Fibroblast of upper back skin (primary cell): ENCODE results near the gene MAPKAP1.
"Not testable (repeated sequence)": the region's sequence is repeated elsewhere in the genome, so short reads cannot be mapped to it uniquely, and the experiment has no call there.

ENCODE experiments used
- DNase-seq: peaks from one replicate; pipeline ENCODE4 v3.0.0-alpha.2; 2013

The MAPKAP1 gene

DNA sequence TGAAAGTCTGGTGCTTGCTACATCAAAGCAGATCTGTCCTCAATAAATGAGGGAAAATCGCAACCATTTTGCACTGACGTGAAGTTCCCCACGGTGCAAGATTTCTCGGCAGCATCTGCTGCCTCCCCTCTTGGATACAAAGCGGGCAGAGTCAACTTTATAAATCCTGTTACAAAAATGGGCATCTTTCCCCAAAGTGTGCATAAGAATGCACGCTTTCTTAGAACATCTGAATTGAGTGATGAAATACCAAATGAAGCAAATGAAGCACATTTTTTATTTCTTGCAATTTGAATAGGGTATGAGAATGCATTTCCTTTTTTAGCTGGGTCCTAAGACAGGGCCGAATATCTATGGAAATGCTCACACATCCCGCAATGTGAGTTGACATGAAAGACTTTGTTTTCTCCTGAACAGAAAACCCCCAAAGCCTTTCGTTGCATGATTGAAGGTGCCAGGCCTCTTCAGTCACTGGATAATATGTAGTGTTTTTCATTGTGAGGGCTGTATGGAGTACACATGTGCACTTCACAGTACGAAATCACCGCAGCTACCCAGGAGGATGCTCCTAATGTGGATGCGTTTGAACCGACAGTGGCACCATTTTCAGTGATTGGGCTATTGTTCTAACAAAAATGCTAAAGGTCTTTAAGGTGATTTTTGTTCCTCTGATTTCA, 19.6 kb upstream of the MAPKAP1 start:
- DNase-seq: no peak

DNA sequence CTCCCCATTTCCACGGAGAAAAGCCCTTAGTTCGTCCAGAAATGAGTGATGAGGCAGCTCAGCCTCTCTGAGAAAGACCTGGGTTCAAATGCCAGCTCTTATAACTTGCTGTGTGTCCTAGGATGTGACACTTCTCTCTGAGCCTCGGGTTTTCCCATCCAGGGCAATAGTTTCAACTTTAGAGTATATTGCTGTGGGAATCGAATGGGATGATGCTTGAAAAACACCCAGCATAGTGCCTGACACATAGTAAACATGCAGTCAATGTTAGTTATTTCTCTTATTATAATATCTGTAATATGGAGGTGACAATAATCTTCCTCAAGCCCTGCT, 430 bp upstream of the MAPKAP1 start:
- no peak for DNase-seq

DNA sequence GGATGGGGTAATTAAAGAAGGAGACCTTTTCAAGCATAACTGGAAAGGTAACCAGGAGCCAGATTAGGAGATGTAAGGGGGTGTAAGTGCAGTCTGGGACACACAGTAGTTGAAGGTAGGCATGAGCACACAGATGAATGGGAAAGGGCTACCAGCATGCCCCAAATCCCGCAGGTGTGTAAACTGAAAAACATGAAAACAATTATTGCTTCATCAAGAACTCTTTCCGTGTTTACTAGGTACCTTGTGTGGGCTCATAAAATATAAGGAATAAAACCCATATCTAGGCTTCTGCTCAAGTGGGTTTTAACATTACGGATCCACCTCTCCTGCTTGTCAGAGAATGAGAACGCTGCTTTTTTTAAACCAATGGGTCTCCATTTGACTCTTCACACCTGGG, 1.1 kb downstream of the MAPKAP1 start:
- no peak for DNase-seq

DNA sequence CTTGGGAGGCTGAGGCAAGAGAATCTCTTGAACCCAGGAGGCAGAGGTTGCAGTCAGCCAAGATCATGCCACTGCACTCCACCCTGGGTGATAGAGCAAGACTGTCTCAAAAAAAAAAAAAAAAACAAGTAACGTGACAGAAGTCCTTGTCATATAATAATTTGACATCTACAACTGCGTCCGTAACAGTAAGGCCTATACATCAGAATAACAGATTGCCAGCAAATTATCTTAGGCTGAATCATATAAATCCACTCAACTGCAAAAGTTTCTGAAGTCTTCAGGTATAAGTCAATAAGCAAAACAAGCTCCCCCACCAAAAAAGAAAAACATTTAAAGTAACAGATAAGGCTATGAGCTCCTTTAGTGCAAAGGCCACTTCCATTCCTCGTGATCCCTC, 3.3 kb downstream of the MAPKAP1 start:
- DNase-seq: no peak

DNA sequence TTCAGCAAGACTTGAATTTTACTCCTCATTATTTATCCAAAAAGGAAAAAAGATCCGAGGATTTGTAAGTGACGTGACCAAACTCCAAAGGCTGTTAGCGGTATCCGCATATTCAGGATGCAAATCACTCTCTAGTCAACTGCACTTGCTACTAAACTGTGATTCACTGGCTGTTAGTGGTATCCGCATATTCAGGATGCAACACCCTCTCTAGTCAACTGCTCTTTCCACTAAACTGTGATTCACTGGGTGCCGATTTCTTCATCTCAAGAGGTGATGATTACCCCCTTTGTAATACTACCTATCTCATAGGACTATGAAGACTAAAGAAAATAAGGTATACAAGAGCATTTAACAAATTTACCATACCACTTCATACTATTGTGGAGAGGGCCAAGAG, 5.7 kb downstream of the MAPKAP1 start:
- peak; percentile 54 for DNase-seq

DNA sequence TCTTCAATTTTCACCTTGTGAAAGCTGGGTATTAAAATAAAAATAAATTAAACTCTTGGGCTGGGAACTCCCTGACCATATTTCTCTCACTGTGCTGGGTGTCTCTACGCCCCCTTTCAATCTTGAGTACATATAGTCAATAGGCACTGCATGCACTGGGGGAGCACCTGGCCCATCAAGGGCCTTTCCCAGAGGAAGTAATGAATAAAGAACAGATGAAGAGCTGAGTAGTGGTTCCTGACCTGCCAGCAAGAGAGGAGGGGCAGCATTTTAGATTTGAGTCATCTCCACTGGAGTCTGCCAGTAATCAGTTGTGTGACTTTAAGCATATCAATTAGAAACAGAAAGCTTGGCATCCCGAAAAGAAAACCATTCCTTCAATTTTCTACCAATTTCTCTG, 6.2 kb downstream of the MAPKAP1 start:
- DNase-seq: peak; percentile 24

DNA sequence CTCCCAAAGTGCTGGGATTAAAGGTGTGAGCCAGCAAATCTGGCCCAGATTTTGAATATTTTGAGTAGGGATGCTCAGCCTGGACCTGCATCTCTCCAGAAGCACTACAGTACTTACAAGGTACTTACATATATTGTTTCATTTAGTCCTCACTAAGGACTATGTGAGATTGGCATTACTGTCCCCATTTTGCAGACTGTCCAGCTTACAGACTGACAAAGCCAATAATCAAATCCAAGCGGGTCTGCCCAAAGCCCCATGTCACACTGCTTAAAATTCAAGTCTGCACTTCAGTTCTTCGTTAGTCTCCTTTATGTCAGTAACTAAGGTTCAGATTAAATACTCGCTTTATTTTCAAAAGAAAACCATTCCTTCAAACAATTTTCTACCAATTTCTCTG, 7.1 kb downstream of the MAPKAP1 start:
- no peak for DNase-seq

DNA sequence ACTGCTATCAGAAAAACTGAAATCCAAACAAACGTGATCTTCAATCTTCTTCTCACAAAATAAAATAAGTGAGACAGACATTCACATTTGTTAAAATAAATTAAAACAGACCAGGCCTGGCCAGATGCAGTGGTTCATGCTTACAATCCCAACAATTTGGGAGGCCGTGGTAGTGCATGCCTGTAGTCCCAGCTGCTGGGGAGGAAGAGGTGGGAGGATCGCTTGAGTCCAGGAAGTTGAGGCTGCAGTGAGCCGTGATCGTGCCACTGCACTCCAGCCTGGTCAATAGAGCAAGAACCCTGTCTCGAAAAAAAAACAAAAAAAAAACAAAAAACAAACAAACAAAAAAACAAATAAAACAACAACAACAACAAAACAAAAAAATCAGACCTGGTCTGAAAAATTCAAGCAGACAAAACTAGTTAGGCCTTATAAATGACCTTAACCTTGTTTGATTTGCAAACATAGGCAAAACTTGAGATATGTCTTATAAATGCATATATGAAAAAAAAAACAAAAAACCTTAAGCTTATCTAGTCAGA, 10.8 kb downstream of the MAPKAP1 start:
- DNase-seq: peak; percentile 9

DNA sequence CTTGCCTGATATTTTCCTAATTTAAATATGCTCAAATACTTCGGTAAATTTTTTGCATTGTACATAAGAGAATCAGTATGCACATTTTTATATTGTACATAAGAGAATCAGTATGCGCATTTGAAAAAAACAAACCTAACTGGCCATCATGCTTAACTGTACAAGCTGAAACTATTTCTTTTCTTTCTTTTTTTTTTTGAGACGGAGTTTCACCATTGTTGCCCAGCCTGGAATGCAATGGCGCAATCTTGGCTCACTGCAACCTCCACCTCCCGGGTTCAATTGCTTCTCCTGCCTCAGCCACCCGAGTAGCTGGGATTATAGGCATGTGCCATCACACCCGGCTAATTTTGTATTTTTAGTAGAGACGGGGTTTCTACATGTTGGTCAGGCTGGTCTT, 11.5 kb downstream of the MAPKAP1 start:
- DNase-seq: peak; percentile 25

DNA sequence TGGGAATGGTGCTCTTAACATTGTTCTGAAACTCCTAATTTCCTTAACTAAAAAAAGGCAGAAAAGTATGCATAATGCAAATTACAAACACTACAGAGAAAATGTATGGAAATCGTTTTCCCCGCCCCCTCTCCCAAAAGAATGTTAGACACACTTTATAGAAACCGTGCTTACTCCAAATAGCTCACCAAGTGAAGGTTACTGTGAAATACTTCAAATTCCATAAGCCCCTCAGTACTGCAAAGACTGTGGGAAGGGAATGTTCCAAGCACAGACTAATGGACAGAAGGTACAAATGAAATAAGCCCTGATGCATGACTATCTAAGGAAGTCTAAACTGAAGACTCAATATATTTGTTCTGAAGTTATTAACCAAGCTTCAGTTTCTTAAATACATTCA, 12.5 kb downstream of the MAPKAP1 start:
- DNase-seq: peak; percentile 88

DNA sequence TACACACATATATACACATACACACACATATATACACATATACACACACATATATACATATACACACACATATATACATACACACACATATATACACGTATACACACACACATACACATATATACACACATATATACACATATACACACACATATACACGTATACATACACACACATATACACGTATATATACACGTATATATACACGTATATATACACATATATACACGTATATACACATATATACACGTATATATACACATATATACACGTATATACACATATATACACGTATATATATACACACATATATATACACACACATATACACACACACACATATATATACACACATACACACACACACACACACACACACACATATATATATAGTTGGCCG, 13.5 kb downstream of the MAPKAP1 start:
- not testable (repeated sequence) for DNase-seq

DNA sequence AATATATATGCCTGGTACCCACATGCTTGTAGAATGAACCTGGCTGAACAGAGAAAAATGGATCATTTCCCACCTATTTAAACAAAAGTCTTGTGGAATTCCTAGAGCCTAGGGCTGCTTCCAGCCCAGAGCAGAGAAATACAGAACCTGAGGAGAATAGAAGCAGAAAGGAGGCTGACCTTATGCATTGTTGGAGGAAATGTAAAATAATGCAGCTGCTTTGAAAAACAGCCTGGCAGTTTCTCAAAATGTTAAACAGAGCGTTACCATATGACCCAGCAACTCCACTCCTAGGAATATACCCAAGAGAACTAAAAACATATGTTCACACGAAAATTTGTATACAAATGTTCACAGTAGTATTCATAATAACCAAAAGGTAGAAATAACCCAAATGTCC, 15.1 kb downstream of the MAPKAP1 start:
- DNase-seq: peak; percentile 7

DNA sequence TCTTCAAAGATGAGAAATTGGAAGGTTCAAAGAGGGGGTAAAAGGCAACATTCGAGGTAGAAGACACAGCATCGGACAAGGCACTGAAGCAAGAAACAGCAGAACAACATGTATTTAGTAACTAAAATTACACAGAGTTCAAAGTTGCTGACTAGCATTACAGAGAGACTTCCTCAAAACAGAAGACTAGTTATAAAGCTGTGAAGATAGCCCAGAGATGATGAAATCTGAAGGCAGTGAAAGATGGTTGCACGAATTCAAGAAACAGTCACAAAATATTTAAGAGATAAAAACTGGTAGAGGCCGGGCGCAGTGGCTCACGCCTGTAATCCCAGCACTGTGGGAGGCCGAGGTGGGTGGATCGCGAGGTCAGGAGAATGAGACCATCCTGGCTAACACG, 16.3 kb downstream of the MAPKAP1 start:
- no peak for DNase-seq

DNA sequence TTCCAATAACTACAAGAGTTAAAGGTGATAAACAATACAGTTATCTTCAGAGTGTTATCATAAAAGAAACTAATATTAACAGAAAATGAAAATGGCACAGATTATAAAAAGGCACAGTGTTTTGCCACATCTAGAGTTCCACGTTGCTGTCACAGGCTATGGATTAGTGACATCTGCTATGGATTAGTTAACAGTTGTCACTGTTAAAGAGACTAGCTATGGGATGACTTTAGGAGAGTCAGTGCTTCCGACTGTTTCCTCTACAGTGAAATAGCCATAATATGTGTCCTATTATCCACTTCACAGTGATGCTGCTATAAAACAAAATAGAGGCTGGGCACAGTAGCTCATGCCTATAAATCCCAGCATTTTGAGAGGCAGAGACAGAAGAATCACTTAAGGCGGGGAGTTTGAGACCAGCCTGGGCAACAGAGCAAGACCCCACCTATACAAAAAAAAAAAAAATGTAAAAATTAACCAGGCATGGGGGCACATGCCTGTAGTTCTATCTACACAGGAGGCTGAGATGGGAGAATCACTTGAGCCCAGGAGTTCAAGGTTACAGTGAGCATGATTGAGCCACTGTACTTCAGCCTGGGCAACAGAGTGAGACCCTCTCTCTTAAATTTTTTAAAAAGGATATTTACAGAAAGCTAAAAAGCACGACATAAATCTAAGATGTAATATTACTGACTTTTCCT, 19.7 kb downstream of the MAPKAP1 start:
- DNase-seq: no peak

DNA sequence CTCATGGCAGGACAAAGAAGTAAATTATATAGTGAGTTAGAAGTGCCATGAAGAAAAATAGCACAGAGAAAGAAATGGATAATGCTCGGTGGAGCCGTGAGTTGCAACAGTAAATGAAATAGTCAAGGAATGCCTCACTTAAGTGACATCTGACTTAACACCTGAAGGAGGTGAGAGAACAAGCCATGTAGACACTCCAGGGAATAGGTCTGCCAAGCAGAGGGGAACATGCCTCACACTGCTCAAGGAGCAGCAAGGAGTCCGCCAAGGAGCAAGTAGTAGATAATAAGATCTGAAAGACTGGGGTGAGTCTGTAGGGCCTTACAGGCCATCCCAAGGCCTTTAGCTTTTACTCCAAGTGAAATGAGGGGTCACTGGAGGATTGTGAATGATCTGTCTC, 21.8 kb downstream of the MAPKAP1 start:
- no peak for DNase-seq

DNA sequence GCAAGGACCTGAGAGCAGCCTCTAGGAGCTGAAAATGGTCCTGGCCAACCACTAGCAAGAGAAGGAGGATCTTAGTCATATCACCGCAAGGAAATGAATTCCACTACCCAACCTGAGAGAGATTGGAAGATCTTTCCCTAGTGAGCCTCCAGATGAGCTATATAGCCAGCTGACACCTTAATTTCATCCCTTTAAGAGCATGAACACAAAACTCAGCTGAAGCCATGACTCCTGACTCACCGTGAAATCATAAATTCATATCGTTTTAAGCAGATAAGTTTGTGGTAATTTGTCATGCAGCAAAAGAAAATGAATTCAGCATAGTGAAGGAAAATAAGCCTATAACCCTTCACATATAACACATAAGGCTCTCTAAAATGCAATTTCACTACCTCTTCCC, 23.5 kb downstream of the MAPKAP1 start:
- DNase-seq: peak; percentile 71

DNA sequence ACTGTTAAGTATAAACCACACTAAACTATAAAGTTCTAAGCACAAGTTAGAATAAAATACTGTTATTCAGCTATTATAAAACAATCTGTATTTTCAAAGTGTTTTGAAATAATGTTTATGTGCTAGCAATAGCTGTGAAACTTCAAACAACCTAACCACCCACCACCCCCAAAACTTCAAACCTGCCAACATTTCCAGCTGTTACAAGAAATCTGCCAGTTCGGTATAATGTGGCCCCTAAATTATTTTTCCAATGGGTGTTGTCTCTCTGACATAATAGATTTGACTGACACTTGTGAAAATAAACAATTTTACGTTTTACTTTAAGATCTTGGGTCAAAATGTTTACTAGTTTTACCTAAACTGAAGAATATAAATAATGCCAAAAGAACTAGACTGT, 24.7 kb downstream of the MAPKAP1 start:
- no peak for DNase-seq

DNA sequence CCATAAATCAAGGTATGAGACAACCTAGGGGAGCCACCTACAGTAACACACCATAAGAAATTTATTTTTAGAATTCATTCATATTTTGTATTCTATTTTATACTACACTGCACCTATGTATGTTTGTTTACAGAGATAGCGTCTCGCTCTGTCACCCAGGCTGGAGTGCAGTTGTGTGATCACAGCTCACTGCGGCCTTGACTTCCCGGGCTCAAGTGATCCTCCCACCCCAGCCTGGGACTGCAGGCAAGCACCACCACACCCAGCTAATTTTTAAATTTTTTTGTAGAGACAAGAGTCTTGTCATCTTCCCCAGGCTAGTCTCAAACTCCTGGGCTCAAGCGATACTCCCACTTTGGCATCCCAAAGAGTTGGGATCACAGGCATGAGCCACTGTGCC, 25.4 kb downstream of the MAPKAP1 start:
- DNase-seq: no peak

DNA sequence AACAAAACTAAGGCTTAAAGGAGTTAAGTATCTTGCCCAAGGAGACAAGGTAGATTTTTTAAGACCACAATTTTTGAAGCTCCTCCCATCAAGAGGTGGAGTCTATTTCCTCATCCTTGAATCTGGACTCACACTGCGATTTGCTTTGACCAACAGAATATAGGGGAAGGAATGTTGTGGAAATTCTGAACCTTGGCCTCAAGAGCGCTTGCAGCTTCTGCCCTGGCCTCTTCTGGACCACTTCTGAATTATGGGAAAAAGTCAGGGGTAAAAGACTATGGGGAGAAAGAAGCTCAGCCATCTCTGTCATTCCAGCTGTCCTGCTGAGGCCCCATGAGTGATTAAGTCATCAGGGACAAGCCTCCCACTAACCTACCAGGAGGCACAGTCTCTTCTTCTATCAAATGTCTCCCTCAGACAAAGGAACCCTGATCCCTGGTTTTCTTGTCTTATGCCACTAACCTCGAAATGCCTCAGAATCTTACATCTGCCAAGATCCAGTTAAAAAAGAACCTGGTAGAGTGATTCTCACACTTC, 25.9 kb downstream of the MAPKAP1 start:
- DNase-seq: no peak

DNA sequence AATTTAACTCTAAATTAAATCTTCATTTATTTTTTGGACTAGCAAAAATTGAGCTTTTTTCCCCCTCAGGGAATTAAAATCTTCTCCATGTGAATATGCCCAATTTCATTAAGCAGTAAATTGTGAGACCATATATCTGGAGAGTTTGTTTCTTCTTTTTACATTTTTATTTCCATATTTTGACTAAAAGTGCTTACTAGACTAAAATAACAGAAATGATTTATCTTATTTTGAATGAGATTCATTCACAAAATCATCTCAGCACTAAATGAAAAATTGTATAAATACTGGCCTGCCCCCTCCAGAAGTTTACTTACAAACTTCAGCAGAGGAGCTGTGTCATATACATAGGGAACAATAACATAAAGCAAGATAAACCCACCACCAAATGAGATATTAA, 26.6 kb downstream of the MAPKAP1 start:
- DNase-seq: no peak

DNA sequence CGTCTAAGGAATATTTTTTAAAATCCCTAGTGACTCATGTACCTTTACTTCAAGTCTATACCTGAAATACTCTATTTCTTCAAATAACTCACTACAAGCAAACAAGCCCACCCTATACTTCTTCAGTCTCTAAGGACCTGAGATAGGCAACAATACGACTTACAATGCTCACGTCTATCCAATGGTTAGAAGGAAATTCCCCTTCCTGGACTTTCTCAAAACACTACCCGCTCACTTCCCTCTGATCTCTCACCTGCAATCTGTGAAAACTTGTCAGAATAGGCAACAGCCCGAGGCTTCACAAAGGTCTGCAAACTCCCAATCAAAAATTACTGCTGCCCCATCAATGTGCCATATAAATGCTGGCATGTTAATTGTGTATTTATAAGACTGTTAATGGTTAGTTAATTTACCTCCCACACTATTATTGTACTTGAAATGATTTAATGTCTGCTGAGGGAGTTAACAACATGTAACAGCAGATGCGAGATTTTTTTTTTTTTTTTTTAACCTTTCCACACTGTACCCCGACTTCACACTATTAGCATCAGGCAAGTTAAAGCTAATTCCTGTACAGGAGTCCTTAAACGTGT, 27.3 kb downstream of the MAPKAP1 start:
- no peak for DNase-seq

DNA sequence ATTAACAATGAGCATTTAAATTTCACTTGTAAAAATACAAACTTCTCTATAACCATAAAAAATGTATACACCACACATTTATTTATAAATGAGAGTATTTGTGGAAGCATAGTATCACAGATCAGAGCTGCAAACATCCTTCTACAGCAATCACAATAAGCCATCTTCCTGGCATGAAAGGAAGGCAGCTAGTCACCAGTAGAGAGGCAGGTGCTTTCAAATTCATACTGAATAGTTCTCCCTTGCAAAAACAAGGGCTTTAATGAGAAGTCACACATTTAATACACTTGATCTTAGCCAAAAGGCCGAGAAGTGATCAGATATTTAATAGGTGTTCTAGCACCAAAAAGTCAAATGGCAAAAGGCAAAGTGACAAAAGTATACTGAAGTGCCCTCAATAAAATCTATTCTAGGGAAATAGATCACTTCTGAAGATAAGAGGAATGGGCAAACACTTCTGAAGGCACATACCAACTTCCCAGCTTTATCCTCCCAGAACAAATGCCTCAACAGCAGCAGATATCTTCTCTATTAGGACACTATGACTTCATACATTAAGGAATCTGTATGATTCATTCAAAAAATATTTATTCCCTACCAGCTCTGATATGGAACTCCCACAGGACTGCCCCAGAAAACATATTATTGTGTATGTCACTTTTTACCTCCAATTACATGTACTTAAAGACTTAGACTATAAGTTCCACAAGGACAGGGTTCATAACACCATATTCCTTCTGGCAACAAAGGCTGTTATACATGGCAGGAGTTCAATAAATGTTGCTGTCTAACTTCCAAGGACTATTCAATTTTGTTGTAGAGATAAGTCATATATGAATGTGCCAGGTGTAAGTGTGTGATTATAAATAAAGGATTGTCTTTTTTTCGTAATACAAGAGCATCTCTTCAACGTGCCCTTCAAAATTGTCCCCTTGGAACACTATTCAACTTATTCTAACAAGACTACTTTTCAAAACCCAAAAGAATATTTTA, 31.7 kb downstream of the MAPKAP1 start:
- peak; percentile 85 for DNase-seq

DNA sequence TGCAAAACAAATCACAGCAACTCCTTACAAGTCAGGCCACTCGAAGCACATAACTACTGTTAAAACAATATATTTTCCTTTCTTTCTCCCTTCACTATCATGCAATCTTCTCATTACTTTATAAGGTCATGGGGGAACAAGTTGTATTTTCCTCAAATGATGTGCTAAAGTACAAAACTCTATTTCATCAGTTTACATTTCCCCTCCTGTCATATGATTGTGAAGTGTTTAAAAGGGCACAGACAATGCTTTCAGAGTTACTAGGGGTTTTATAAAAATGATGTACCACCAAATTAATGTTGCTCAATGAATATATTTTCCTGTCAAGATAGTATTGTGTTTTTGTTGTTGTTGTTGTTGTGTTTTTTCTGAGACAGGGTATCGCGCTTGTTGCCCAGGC, 34.1 kb downstream of the MAPKAP1 start:
- no peak for DNase-seq
